Fibroblast of lung (primary cell): ENCODE measurements around the gene LSAMP. TPM values are rescaled to one million over a fixed set of nuclear protein-coding genes. Genes with fewer than 3 reads are reported as not detected.
A peak's percentile ranks its signal among the peaks of the same experiment; 100 is the strongest.

Source experiments
- DNase-seq, 2 donors: peaks; one replicate each; pipeline versions ENCODE4 v3.0.0 to v3.0.0-alpha.2; 2010; ENCODE audit warnings: low read depth in 2 of 2
- H2AFZ ChIP-seq: 2 replicates; pipeline ENCODE4 v1.5.1; 2012; ENCODE audit warnings: low read length, control low read depth, inconsistent platforms
- H3K27ac ChIP-seq: 2 replicates; pipeline ENCODE4 v1.5.1; 2011; ENCODE audit warnings: low read length, control low read depth; ENCODE audit not compliant: insufficient read depth
- H3K27me3 ChIP-seq: 2 replicates; pipeline ENCODE4 v1.5.1; 2011; ENCODE audit warnings: mild to moderate bottlenecking, low read length; ENCODE audit not compliant: control insufficient read depth, insufficient read depth
- H3K36me3 ChIP-seq: 2 replicates; pipeline ENCODE4 v1.5.1; 2011; ENCODE audit warnings: low read length; ENCODE audit not compliant: control insufficient read depth, insufficient read depth
- H3K4me1 ChIP-seq: 2 replicates; pipeline ENCODE4 v1.5.1; 2011; ENCODE audit warnings: low read length; ENCODE audit not compliant: control insufficient read depth, insufficient read depth; ENCODE audit errors: extremely low read depth
- H3K4me2 ChIP-seq: 2 replicates; pipeline ENCODE4 v1.5.1; 2011; ENCODE audit warnings: low read length, control low read depth; ENCODE audit not compliant: insufficient read depth; ENCODE audit errors: extremely low read depth
- H3K4me3 ChIP-seq, 4 experiments: fragments of 200-600 bp in 1 of 4; sonication (generic) in 1 of 4; replicated peaks in 1 of 4; 2 replicates each; pipeline ENCODE4 v1.5.1; 2011 to 2016; ENCODE audit warnings: low read length in 4 of 4, low read depth in 3 of 4, mild to moderate bottlenecking in 3 of 4, control low read depth in 2 of 4, inconsistent platforms in 1 of 4, mixed read lengths in 1 of 4; ENCODE audit not compliant: insufficient read depth in 1 of 4; ENCODE audit errors: control extremely low read depth in 1 of 4
- H3K79me2 ChIP-seq: 2 replicates; pipeline ENCODE4 v1.5.1; 2012; ENCODE audit warnings: mild to moderate bottlenecking, low read length, inconsistent platforms; ENCODE audit not compliant: control insufficient read depth, insufficient read depth
- H3K9ac ChIP-seq: 2 replicates; pipeline ENCODE4 v1.5.1; 2011; ENCODE audit warnings: mild to moderate bottlenecking, low read length, control low read depth; ENCODE audit not compliant: insufficient read depth
- H3K9me3 ChIP-seq: 2 replicates; pipeline ENCODE4 v1.5.1; 2012; ENCODE audit warnings: low read depth, low read length; ENCODE audit not compliant: control insufficient read depth, insufficient read depth
- H4K20me1 ChIP-seq: 2 replicates; pipeline ENCODE4 v1.5.1; 2011; ENCODE audit warnings: low read length; ENCODE audit not compliant: control insufficient read depth, insufficient read depth; ENCODE audit errors: extremely low read depth
- CTCF ChIP-seq, 2 donors: IDR thresholded peaks in 1 of 2; conservative IDR thresholded peaks in 1 of 2; 1 replicate in 1 of 2; 2 replicates in 1 of 2; pipeline ENCODE4 v1.5.1; 2011 to 2012; ENCODE audit warnings: low read length in 2 of 2, control low read depth in 1 of 2, inconsistent platforms in 1 of 2, low read depth in 1 of 2, mild to moderate bottlenecking in 1 of 2
- EZH2 ChIP-seq: IDR thresholded peaks from 2 replicates; pipeline ENCODE4 v1.5.1; 2012; ENCODE audit warnings: low read length, control low read depth, mild to moderate bottlenecking; ENCODE audit errors: missing control alignments
- polyA plus RNA-seq, 2 donors: library from polyadenylated mRNA; depleted of rRNA in 1 of 2; stranded (reverse) in 1 of 2; unstranded in 1 of 2; fragments of >200 nt; gene quantifications; 2 replicates each; pipeline ENCODE4 v1.2.1, GENCODE V29; 2011 to 2012; ENCODE audit warnings: missing spikeins in 1 of 2
- total RNA-seq: library from RNA; depleted of rRNA; stranded (reverse); fragments of >200 nt; gene quantifications from 2 replicates; pipeline ENCODE4 v1.2.1, GENCODE V29; 2014

The LSAMP gene
- total and polyA plus RNA-seq, 2 donors (not counting 1 experiment from before 2014, with no cell fraction given) = 4.8 to 5.9 TPM

- Histone ChIP-seq H3K4me3 (no peak overlapping the region), H3K79me2 (no peaks in the 10 kb centered on the region), H3K27me3 (no peaks in the 10 kb centered on the region), H2AFZ (no peak overlapping the region), H3K27ac (no peak overlapping the region), H3K9me3 (no peaks in the 10 kb centered on the region), H3K4me2 (no peak overlapping the region), H3K36me3 (no peaks in the 10 kb centered on the region), H3K4me1 (no peaks in the 10 kb centered on the region), H3K9ac (no peak overlapping the region), H4K20me1 (no peaks in the 10 kb centered on the region)
- no peak for TF ChIP-seq EZH2
- peak; percentile 42 to 94 for DNase-seq
Measured at GRCh38 chr3:115989684-115990421, 455.4 kb downstream of the LSAMP start.

DNA sequence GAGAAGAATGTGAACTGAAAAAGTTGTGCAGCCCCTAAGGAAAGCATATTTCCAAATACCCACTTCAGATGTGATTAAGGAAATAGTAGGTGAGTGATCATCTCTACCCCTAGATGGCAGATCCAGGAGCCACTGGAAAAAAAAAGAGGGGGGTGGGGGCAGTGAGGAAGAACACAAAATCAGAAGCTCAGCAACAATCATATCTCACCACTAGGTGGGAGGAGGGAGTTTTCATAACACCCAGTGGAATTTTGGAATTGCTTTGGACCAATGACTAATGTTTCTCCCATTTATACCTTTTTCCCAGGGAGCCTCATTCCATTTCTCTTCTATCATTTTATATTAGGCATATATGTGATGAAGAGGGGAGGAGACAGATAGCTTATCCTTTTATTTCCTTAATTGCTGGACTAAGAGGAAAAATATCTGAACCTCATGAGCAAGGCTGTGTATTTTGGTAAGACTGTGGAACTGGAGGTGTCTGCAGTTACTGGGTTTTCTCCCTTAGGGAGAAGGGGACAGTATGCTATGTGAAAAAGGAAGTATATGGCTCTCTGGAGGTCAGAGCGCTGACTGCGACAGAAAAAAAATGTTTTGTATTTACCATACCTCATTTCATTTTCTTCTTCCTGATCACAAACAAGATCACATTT is 458.6 kb downstream of the LSAMP start:
- DNase-seq = peak; percentile 14 to 48
- H3K9me3 ChIP-seq = no peaks in the 10 kb centered on the region
- H3K27ac ChIP-seq = no peak overlapping the region
- TF ChIP-seq CTCF (conservative IDR thresholded peaks at IDR 0.05 in 1 of 2, IDR thresholded peaks at IDR 0.05 in 1 of 2; ENCODE audit: low read depth in 1 of 2, low read length in 2 of 2) (peak in 1 of 2 donors; percentile 27), EZH2 (no peak)
- no peak overlapping the region for H3K9ac ChIP-seq
- H4K20me1 ChIP-seq = no peaks in the 10 kb centered on the region
- H3K79me2 ChIP-seq = no peaks in the 10 kb centered on the region
- no peaks in the 10 kb centered on the region for H3K4me1 ChIP-seq
- no peaks in the 10 kb centered on the region for H3K36me3 ChIP-seq
- no peak overlapping the region for H3K4me3 ChIP-seq
- H3K4me2 ChIP-seq = no peak overlapping the region
- no peak overlapping the region for H2AFZ ChIP-seq
- H3K27me3 ChIP-seq = no peaks in the 10 kb centered on the region

DNA sequence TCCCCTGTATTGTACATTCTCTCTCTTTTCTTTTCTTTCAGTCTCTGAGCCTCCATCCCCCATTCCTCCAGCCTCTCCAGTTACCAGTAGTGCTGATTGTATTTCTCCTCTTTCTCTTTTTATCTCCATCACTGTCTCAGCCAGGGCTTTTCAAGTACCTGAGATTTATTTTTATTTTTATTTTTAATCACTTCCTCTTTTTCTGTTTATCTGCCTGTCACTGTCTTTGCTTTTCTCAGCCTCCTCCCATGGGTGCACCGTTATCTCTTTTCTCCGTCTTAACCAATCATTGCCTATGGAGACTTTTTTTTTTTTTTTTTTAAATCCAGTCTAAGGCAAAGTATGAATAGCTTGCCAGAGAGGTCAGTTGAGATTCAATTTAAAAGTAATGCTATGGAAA is 462.7 kb downstream of the LSAMP start:
- no peaks in the 10 kb centered on the region for H3K36me3 ChIP-seq
- H3K9me3 ChIP-seq = no peaks in the 10 kb centered on the region
- H3K4me1 ChIP-seq = no peaks in the 10 kb centered on the region
- H4K20me1 ChIP-seq = no peaks in the 10 kb centered on the region
- no peak overlapping the region for H2AFZ ChIP-seq
- no peak for DNase-seq
- no peak overlapping the region for H3K9ac ChIP-seq
- TF ChIP-seq CTCF (conservative IDR thresholded peaks at IDR 0.05 in 1 of 2, IDR thresholded peaks at IDR 0.05 in 1 of 2; ENCODE audit: low read depth in 1 of 2, low read length in 2 of 2) (no peak), EZH2 (no peak)
- H3K79me2 ChIP-seq = no peaks in the 10 kb centered on the region
- no peaks in the 10 kb centered on the region for H3K27me3 ChIP-seq
- no peak overlapping the region for H3K4me2 ChIP-seq
- H3K27ac ChIP-seq = no peak overlapping the region
- H3K4me3 ChIP-seq = no peak overlapping the region
